GM19239 (cell line): ENCODE measurements around the gene SMAD6.

Source experiments
- DNase-seq: peaks from one replicate; pipeline ENCODE4 v3.0.0; 2011; ENCODE audit warnings: low spot score; ENCODE audit not compliant: insufficient read length
- FAIRE-seq: peaks from 2 replicates; lab custom pipeline; 2011; peaks lifted over from hg19 to GRCh38; lab: Jason Lieb, UNC

SMAD6 gene

GRCh38 chr15:66830358-66830757 lies 128.3 kb downstream of the SMAD6 start:
- no peak for FAIRE-seq
- no peak for DNase-seq

DNA sequence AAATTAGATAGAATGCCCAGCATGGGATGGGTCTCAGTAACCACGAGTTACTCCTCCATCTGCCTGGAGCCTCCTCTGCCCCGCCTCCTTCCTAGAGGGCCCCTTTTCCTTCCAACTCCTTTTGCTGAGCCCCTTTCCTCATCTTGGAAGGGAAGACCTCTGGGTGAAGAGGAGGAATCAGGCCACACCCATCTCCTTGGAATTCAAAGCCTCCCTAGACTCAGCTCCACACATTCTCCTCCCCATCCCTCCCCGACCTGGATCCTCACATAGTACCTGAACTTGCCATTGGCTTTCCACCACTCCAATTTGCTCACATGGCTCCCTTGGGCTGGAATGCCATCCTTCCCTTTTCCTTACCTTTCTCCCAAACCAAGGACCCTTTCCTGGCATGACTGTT lies 128.8 kb downstream of the SMAD6 start:
- DNase-seq (no peak), FAIRE-seq (no peak)

DNA sequence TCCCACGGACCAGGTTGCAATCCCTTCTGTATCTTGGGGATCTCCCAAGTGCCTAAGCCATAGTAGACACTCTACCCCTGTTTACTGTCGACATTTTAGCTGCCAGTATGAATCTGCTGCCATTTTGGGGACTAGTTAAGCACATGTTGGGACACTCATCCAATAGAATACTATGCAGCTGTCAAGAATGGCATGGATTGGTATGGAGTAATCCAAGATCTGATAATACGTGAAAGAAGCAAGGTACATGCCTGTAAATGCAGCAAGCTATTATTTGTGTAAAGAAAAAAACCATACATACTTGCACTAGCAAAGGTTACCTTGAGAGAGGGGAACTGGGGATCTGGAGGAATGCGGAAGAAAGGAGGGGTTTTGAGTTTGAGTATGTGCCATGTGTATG lies 129.3 kb downstream of the SMAD6 start:
- DNase-seq (no peak), FAIRE-seq (no peak)

DNA sequence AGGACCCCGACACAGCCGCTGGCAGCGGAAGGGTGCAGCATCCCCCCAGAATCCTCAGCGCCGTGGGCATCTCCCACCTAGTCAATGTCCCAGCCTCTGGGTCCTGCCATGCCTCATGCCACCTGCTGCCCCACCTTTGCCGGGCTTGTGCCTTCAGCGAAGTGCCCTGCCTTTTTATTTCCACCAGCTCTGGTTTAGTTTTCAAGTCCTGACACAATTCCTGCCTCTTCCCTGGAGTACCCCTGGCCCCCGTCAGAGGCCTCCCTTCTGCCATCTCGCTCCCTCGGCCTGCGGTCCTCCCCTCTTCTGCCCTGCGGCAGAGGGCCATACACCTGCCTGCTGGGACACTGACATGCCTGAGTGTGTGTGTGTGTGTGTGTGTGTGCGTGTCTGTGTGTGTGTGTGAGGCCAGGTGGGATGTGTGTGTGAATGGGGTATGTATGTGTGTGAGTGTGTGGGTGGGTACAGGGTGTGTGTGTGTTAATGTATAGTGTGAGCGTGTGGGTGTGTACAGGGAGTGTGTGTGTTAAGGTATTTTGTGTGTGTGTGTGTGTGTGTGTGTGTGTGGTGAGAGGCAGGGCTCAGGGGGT lies 129.9 kb downstream of the SMAD6 start:
- FAIRE-seq (no peak), DNase-seq (no peak)
